Lung (tissue), 12 donors: ENCODE data around the gene KIF27. TPM values are rescaled to one million over a fixed set of nuclear protein-coding genes. Genes with fewer than 3 reads are reported as not detected.

Experiments used
- ATAC-seq: fragments of 200-7000 bp; cut with Tn5 transposase; one replicate; pipeline ENCODE4 v1.9.1; 2020; ENCODE audit warnings: moderate number of reproducible peaks; ENCODE audit not compliant: insufficient read depth, low FRiP score
- DNase-seq, 3 donors: peaks; one replicate each; pipeline ENCODE4 v3.0.0-alpha.2; 2013 to 2017
- H3K27ac ChIP-seq, 2 donors: one replicate each; pipeline ENCODE4 v1.5.1; 2013; ENCODE audit warnings: mild to moderate bottlenecking in 2 of 2, moderate library complexity in 2 of 2, control low read depth in 1 of 2, inconsistent platforms in 1 of 2, low read depth in 1 of 2, low read length in 1 of 2
- H3K27me3 ChIP-seq, 3 donors: one replicate each; pipeline ENCODE4 v1.5.1; 2013; ENCODE audit warnings: low read length in 2 of 3; ENCODE audit not compliant: control insufficient read depth in 3 of 3, insufficient read depth in 3 of 3
- H3K36me3 ChIP-seq, 4 donors: one replicate each; pipeline ENCODE4 v1.5.1; 2013; ENCODE audit warnings: low read length in 4 of 4, mild to moderate bottlenecking in 1 of 4, moderate library complexity in 1 of 4; ENCODE audit not compliant: control insufficient read depth in 4 of 4, insufficient read depth in 4 of 4
- H3K4me1 ChIP-seq, 5 donors: one replicate each; pipeline ENCODE4 v1.5.1; 2013; ENCODE audit warnings: low read length in 5 of 5, mild to moderate bottlenecking in 2 of 5, moderate library complexity in 1 of 5; ENCODE audit not compliant: control insufficient read depth in 5 of 5, insufficient read depth in 5 of 5
- H3K4me3 ChIP-seq: one replicate; pipeline ENCODE4 v1.5.1; 2013; ENCODE audit warnings: mild to moderate bottlenecking, control low read depth, moderate library complexity
- H3K9ac ChIP-seq, 2 donors: one replicate each; pipeline ENCODE4 v1.5.1; 2013; ENCODE audit warnings: low read length in 2 of 2, control low read depth in 1 of 2; ENCODE audit not compliant: insufficient read depth in 1 of 2
- H3K9me3 ChIP-seq, 4 donors: one replicate each; pipeline ENCODE4 v1.5.1; 2013; ENCODE audit warnings: low read length in 3 of 4, mild to moderate bottlenecking in 1 of 4, moderate library complexity in 1 of 4; ENCODE audit not compliant: control insufficient read depth in 4 of 4, insufficient read depth in 3 of 4
- WGBS, 2 donors: extraction: QIAGEN DNeasy Blood & Tissue Kit; methylation state at CpG; one replicate each; pipeline ENCODE4 v1.1.7; 2013; 5-methylcytosine and 5-hydroxymethylcytosine counted together
- polyA plus RNA-seq, 2 donors: library from polyadenylated mRNA; stranded (reverse); fragments of 200-250 nt; gene quantifications; one replicate each; pipeline ENCODE4 v1.2.1, GENCODE V29; 2013
- total RNA-seq, 2 donors: library from RNA; depleted of rRNA in 1 of 2; stranded (reverse); fragments of >200 nt in 1 of 2; gene quantifications; one replicate each; pipeline ENCODE4 v1.2.1, GENCODE V29; 2014 to 2021
- TF ChIP-seq, protein P1 (sequence below): IDR thresholded peaks from 2 replicates; pipeline ENCODE4 v1.5.1; 2012; ENCODE audit warnings: mild to moderate bottlenecking; ENCODE audit errors: control extremely low read depth, extremely low read depth
- donor health status: control.
- donor health status: control.
- donor health status: Bipolar disorder and iron deficiency.
- donor health status: healthy.
- donor health status: DM: yes; HTN: yes; CAD: no.

KIF27 gene
- total and polyA plus RNA-seq, 4 donors, result 1.6 to 24.6 (median 5.8) TPM

- TF ChIP-seq, protein P1, sequence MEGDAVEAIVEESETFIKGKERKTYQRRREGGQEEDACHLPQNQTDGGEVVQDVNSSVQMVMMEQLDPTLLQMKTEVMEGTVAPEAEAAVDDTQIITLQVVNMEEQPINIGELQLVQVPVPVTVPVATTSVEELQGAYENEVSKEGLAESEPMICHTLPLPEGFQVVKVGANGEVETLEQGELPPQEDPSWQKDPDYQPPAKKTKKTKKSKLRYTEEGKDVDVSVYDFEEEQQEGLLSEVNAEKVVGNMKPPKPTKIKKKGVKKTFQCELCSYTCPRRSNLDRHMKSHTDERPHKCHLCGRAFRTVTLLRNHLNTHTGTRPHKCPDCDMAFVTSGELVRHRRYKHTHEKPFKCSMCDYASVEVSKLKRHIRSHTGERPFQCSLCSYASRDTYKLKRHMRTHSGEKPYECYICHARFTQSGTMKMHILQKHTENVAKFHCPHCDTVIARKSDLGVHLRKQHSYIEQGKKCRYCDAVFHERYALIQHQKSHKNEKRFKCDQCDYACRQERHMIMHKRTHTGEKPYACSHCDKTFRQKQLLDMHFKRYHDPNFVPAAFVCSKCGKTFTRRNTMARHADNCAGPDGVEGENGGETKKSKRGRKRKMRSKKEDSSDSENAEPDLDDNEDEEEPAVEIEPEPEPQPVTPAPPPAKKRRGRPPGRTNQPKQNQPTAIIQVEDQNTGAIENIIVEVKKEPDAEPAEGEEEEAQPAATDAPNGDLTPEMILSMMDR, result no peak
- Histone ChIP-seq H3K4me3 (no peak overlapping the region), H3K36me3 (peaks cover 7 to 31% (median 19%) of the 10 kb centered on the region in 4 donors), H3K9ac (no peak overlapping the region), H3K27ac (no peak overlapping the region), H3K9me3 (no peaks in the 10 kb centered on the region), H3K4me1 (peaks cover 0 to 5% (median 0%) of the 10 kb centered on the region in 5 donors), H3K27me3 (no peaks in the 10 kb centered on the region)
- ATAC-seq (no peak), DNase-seq (no peak)
- 93 to 95% methylated on average over 8 of the region's 8 CpGs for WGBS, 2 donors
Observed at GRCh38 chr9:83966209-83966582, 45.0 kb upstream of the KIF27 start.

GRCh38 chr9:83965350-83966208 is 44.3 kb upstream of the KIF27 start:
- Histone ChIP-seq H3K4me1 (peaks cover 0 to 5% (median 0%) of the 10 kb centered on the region in 5 donors), H3K9me3 (no peaks in the 10 kb centered on the region), H3K27me3 (no peaks in the 10 kb centered on the region), H3K9ac (no peak overlapping the region), H3K4me3 (no peak overlapping the region), H3K36me3 (peaks cover 6 to 25% (median 14%) of the 10 kb centered on the region in 4 donors), H3K27ac (no peak overlapping the region)
- 76% methylated on average over 11 of the region's 11 CpGs for WGBS, 2 donors
- peak in 2 of 3 donors; percentile 58 to 61 for DNase-seq
- TF ChIP-seq, protein P1, result no peak
- ATAC-seq, result no peak

DNA sequence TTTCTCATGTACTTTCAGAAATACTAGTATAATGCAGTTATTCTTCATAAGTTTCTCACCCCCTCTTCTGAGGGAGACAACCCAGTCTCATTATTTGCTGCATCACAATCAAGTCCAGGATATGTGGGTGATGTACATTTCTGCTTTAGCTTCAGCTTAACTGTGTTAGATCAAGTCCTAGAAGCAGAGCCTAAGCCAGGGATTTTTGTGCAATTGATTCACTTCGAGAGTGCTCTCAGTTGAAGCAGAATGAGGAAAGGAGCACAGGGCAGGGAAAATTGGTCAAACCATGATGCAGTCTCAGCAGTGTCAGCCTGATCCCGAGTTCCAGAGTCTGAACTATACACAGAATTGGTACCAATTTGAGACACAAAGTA is 43.7 kb upstream of the KIF27 start:
- H3K9ac ChIP-seq, result no peak overlapping the region
- H3K9me3 ChIP-seq, result no peaks in the 10 kb centered on the region
- TF ChIP-seq, protein P1, result no peak
- H3K27ac ChIP-seq, result no peak overlapping the region
- WGBS, 2 donors, result 67 to 69% methylated on average over 2 of the region's 2 CpGs
- H3K27me3 ChIP-seq, result no peaks in the 10 kb centered on the region
- no peak for DNase-seq
- H3K4me1 ChIP-seq, result peaks cover 0 to 5% (median 0%) of the 10 kb centered on the region in 5 donors
- peaks cover 6 to 20% (median 10%) of the 10 kb centered on the region in 4 donors for H3K36me3 ChIP-seq
- H3K4me3 ChIP-seq, result no peak overlapping the region
- no peak for ATAC-seq
